ENCODE results near the gene TGFA. TPM values are rescaled to one million over a fixed set of nuclear protein-coding genes. Genes with fewer than 3 reads are reported as not detected.

TGFA gene
- total RNA-seq, 2 experiments from 2014 or later, result not detected

- no TSS peak for BruUV-seq (replicated peaks)
Observed at GRCh38 chr2:70518557-70518956, 35.1 kb downstream of the TGFA start.

GRCh38 chr2:70517804-70518203 is 35.8 kb downstream of the TGFA start:
- ChIA-PET POLR2A (no interaction called here), CTCF (ENCODE audit: unreplicated experiment) (no interaction called here)
- Histone ChIP-seq H3K9me2 (ENCODE audit: insufficient read depth, low read length) (no peaks in the 10 kb centered on the region), H4K20me1 (ENCODE audit: insufficient read depth, low read length) (no peaks in the 10 kb centered on the region), H3K79me2 (ENCODE audit: insufficient read depth, low read depth, low read length) (no peaks in the 10 kb centered on the region), H3K4me3 (ENCODE audit: low read depth, low read length, poor library complexity, severe bottlenecking) (no peak overlapping the region), H3K27ac (ENCODE audit: low read depth, low read length, poor library complexity, severe bottlenecking) (no peak overlapping the region), H3K36me3 (ENCODE audit: insufficient read depth, low read length) (no peaks in the 10 kb centered on the region), H2AFZ (ENCODE audit: low read length) (no peak overlapping the region), H3K4me2 (ENCODE audit: low read length) (no peak overlapping the region), H3K9me3 (ENCODE audit: low read length) (no peaks in the 10 kb centered on the region), H3K4me1 (ENCODE audit: insufficient read depth, low read length, poor library complexity, severe bottlenecking) (peaks cover 13% of the 10 kb centered on the region)
- intact Hi-C loops (cut with micrococcal nuclease; ENCODE audit: unreplicated experiment), result no loop called here
- no TSS peak for BruUV-seq (replicated peaks)
- no peak for DNase-seq (ENCODE audit: low spot score)
- TF ChIP-seq EZH2phosphoT487 (IDR thresholded peaks at IDR 0.05; ENCODE audit: borderline replicate concordance, low read depth, low read length) (no peak), CTCF (conservative IDR thresholded peaks at IDR 0.05; ENCODE audit: low read length) (no peak)

More at GRCh38 chr2:70518557-70518956, 35.1 kb downstream of the TGFA start:
- TF ChIP-seq CTCF (conservative IDR thresholded peaks at IDR 0.05; ENCODE audit: low read length), result no peak
- no peak for TF ChIP-seq EZH2phosphoT487 (IDR thresholded peaks at IDR 0.05; ENCODE audit: borderline replicate concordance, low read depth, low read length)
- Histone ChIP-seq H3K27ac (ENCODE audit: low read depth, low read length, poor library complexity, severe bottlenecking) (no peak overlapping the region), H3K36me3 (ENCODE audit: insufficient read depth, low read length) (no peaks in the 10 kb centered on the region), H3K4me1 (ENCODE audit: insufficient read depth, low read length, poor library complexity, severe bottlenecking) (peaks cover 13% of the 10 kb centered on the region), H4K20me1 (ENCODE audit: insufficient read depth, low read length) (no peaks in the 10 kb centered on the region), H2AFZ (ENCODE audit: low read length) (no peak overlapping the region), H3K9me2 (ENCODE audit: insufficient read depth, low read length) (no peaks in the 10 kb centered on the region), H3K4me3 (ENCODE audit: low read depth, low read length, poor library complexity, severe bottlenecking) (no peak overlapping the region), H3K4me2 (ENCODE audit: low read length) (no peak overlapping the region), H3K79me2 (ENCODE audit: insufficient read depth, low read depth, low read length) (no peaks in the 10 kb centered on the region), H3K9me3 (ENCODE audit: low read length) (no peaks in the 10 kb centered on the region)
- POLR2A ChIA-PET, result no interaction called here
- no peak for DNase-seq (ENCODE audit: low spot score)
- CTCF ChIA-PET (ENCODE audit: unreplicated experiment), result no interaction called here
- intact Hi-C loops (cut with micrococcal nuclease; ENCODE audit: unreplicated experiment), result no loop called here

- DNase-seq (ENCODE audit: low spot score), result peak; percentile 55
- POLR2A ChIA-PET, result interaction anchor here (0.7 kb wide), 1 partner anchor 13 kb away, joined by 3 read pairs; no protein-coding TSS in a partner anchor
- peak overlapping the region; percentile 14; the same call in 1 of the 2 replicates for H2AFZ ChIP-seq (ENCODE audit: low read length)
Observed at GRCh38 chr2:70516596-70516995, 37.0 kb downstream of the TGFA start.

More at GRCh38 chr2:70516596-70516995, 37.0 kb downstream of the TGFA start:
- no peaks in the 10 kb centered on the region for H3K9me2 ChIP-seq (ENCODE audit: insufficient read depth, low read length)
- no peaks in the 10 kb centered on the region for H3K9me3 ChIP-seq (ENCODE audit: low read length)
- no peak overlapping the region for H3K27ac ChIP-seq (ENCODE audit: low read depth, low read length, poor library complexity, severe bottlenecking)
- no TSS peak for BruUV-seq (replicated peaks)
- intact Hi-C loops (cut with micrococcal nuclease; ENCODE audit: unreplicated experiment), result no loop called here
- H3K79me2 ChIP-seq (ENCODE audit: insufficient read depth, low read depth, low read length), result no peaks in the 10 kb centered on the region
- peak overlapping the region; percentile 49 for H3K4me2 ChIP-seq (ENCODE audit: low read length)
- peaks cover 13% of the 10 kb centered on the region for H3K4me1 ChIP-seq (ENCODE audit: insufficient read depth, low read length, poor library complexity, severe bottlenecking)
- no peak for TF ChIP-seq CTCF (conservative IDR thresholded peaks at IDR 0.05; ENCODE audit: low read length)
- TF ChIP-seq EZH2phosphoT487 (IDR thresholded peaks at IDR 0.05; ENCODE audit: borderline replicate concordance, low read depth, low read length), result no peak
- no peaks in the 10 kb centered on the region for H3K36me3 ChIP-seq (ENCODE audit: insufficient read depth, low read length)
- CTCF ChIA-PET (ENCODE audit: unreplicated experiment), result no interaction called here
- H3K4me3 ChIP-seq (ENCODE audit: low read depth, low read length, poor library complexity, severe bottlenecking), result no peak overlapping the region
- no peaks in the 10 kb centered on the region for H4K20me1 ChIP-seq (ENCODE audit: insufficient read depth, low read length)
